ENCODE data around the gene RAB6B.

- TF ChIP-seq CTCF (conservative IDR thresholded peaks at IDR 0.05) = no peak
- no peak for TF ChIP-seq EZH2 (IDR thresholded peaks at IDR 0.05; ENCODE audit: low read depth)
Observed at GRCh38 chr3:133891662-133892378, 3.9 kb downstream of the RAB6B start.

Measured in PC-9 (cell line).